ENCODE data around the gene PCDHGC3.

DNA sequence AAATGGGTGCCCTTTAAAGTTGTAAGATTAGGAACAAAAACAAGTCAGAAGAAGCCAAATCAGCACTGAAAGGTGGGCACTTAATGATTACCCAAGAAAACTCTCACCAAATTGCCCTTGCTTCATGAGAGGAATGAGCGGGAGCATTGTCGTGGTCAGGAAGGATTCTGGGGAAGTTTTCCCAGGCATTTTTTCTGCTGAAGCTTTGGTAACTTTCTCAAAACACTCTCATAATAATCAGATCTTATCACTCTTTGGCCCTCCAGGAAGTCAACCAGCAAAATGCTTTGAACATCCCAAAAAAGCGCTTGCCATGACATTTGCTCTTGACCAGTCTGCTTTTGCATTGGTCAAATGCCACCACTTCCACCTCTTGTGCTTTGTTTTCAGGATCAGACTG, 10.4 kb upstream of the PCDHGC3 start:
- TF ChIP-seq ZNF341 (tag by site-specific recombination; IDR thresholded peaks at IDR 0.05; ENCODE audit: low read depth) (no peak), ZNF623 (tag by site-specific recombination; IDR thresholded peaks at IDR 0.05) (no peak), ZNF324 (tag by site-specific recombination; IDR thresholded peaks at IDR 0.05) (no peak), ZBTB1 (tag by site-specific recombination; IDR thresholded peaks at IDR 0.05) (no peak), ZNF112 (tag by site-specific recombination; IDR thresholded peaks at IDR 0.05) (no peak), TCF7L2 (IDR thresholded peaks at IDR 0.05; ENCODE audit: borderline replicate concordance, low read depth, low read length) (no peak), REPIN1 (tag by site-specific recombination; IDR thresholded peaks at IDR 0.05; ENCODE audit: low read depth) (no peak), ZNF114 (tag by site-specific recombination; IDR thresholded peaks at IDR 0.05) (no peak), YY1 (tag by site-specific recombination; IDR thresholded peaks at IDR 0.05) (no peak), ZNF24 (tag by site-specific recombination; IDR thresholded peaks at IDR 0.05) (no peak), OSR2 (tag by site-specific recombination; IDR thresholded peaks at IDR 0.05) (no peak)
- TF ChIP-seq, protein P1, sequence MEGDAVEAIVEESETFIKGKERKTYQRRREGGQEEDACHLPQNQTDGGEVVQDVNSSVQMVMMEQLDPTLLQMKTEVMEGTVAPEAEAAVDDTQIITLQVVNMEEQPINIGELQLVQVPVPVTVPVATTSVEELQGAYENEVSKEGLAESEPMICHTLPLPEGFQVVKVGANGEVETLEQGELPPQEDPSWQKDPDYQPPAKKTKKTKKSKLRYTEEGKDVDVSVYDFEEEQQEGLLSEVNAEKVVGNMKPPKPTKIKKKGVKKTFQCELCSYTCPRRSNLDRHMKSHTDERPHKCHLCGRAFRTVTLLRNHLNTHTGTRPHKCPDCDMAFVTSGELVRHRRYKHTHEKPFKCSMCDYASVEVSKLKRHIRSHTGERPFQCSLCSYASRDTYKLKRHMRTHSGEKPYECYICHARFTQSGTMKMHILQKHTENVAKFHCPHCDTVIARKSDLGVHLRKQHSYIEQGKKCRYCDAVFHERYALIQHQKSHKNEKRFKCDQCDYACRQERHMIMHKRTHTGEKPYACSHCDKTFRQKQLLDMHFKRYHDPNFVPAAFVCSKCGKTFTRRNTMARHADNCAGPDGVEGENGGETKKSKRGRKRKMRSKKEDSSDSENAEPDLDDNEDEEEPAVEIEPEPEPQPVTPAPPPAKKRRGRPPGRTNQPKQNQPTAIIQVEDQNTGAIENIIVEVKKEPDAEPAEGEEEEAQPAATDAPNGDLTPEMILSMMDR (tag by site-specific recombination; IDR thresholded peaks at IDR 0.05), result no peak
- TF ChIP-seq, protein P2, sequence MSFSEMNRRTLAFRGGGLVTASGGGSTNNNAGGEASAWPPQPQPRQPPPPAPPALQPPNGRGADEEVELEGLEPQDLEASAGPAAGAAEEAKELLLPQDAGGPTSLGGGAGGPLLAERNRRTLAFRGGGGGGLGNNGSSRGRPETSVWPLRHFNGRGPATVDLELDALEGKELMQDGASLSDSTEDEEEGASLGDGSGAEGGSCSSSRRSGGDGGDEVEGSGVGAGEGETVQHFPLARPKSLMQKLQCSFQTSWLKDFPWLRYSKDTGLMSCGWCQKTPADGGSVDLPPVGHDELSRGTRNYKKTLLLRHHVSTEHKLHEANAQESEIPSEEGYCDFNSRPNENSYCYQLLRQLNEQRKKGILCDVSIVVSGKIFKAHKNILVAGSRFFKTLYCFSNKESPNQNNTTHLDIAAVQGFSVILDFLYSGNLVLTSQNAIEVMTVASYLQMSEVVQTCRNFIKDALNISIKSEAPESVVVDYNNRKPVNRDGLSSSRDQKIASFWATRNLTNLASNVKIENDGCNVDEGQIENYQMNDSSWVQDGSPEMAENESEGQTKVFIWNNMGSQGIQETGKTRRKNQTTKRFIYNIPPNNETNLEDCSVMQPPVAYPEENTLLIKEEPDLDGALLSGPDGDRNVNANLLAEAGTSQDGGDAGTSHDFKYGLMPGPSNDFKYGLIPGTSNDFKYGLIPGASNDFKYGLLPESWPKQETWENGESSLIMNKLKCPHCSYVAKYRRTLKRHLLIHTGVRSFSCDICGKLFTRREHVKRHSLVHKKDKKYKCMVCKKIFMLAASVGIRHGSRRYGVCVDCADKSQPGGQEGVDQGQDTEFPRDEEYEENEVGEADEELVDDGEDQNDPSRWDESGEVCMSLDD (tag by site-specific recombination; IDR thresholded peaks at IDR 0.05), result no peak
- TF ChIP-seq, protein P3, sequence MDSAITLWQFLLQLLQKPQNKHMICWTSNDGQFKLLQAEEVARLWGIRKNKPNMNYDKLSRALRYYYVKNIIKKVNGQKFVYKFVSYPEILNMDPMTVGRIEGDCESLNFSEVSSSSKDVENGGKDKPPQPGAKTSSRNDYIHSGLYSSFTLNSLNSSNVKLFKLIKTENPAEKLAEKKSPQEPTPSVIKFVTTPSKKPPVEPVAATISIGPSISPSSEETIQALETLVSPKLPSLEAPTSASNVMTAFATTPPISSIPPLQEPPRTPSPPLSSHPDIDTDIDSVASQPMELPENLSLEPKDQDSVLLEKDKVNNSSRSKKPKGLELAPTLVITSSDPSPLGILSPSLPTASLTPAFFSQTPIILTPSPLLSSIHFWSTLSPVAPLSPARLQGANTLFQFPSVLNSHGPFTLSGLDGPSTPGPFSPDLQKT (IDR thresholded peaks at IDR 0.05; ENCODE audit: borderline replicate concordance, low read depth, low read length), result no peak

Data from HEK293 (cell line).